T-helper 22 cell (primary cell): ENCODE results near the gene DMPK.
A peak's percentile ranks its signal among the peaks of the same experiment; 100 is the strongest.
"Not testable (repeated sequence)": the region's sequence is repeated elsewhere in the genome, so short reads cannot be mapped to it uniquely, and the experiment has no call there.

ENCODE experiments used
- DNase-seq: peaks from one replicate; pipeline ENCODE4 v3.0.0-alpha.2; 2020; ENCODE audit warnings: low read depth

The DMPK gene

DNA sequence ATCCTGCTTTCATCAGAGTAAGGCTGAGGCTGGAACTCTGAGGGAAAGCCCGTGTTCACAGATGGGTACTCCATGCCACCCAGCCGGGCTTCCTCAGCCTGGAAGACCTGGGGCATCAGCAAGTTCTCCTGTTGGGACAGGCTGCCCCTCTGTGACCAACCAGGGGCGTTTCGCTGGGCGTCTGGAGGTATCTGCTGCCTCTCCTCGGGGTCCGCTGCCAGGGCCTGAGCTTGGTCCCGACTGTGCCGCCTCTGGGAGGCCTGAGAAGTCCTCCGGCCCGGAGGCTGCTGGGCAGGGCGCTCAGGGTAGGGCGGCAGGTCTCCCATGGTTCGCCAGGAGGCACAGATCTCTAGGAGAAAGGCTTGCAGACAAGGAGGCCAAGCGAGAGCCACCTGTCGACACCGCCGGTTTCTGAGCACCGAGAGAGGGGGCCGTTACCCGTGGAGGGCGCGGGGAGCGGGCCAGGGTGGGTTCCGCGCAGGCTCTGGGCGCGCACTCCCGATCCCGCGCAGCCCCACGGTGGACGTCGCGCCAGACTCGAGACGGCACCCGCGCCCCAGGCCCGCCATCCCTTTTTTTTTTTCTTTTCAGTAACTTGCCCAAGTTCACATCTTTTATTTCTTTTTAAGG lies 32.7 kb upstream of the DMPK start, which contains the start of gene RSPH6A:
TSS of gene RSPH6A (minus strand) at position 458 of the 630 bp plus-strand sequence. CDS start at position 326, 132 bp downstream.
- DNase-seq: no peak

DNA sequence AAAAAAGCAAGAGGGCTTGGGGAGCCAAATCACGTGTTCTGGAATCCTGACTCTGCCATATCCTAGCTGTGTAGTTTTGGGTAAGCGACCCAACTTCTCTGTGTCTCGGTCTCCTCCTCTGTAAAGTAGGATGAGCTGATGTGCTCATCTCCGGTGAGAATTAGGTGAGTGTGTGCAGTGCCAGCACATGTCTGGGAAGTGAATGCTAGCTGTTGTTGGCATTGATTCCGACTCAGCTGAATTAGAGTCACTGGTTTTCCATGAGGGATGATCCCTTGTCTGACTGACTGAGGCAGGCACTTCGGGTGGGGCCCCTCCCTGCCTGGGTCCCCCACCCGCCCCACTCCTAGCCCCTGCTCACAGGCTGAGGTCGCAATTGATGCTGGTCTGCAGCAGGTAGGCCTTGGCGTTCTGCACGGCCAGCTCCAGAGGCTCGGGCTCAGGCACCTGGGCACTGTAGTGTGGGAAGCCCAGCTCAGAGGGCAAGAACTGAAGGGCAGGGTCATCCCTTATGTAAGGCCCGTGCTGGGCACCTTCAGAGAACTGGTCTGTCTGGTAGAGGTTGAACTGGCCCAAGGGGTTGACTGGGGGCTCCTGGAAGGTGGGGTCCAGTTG lies 32.0 kb upstream of the DMPK start:
- no peak for DNase-seq

- DNase-seq: no peak
Observed at GRCh38 chr19:45812297-45812696, 30.0 kb upstream of the DMPK start.

DNA sequence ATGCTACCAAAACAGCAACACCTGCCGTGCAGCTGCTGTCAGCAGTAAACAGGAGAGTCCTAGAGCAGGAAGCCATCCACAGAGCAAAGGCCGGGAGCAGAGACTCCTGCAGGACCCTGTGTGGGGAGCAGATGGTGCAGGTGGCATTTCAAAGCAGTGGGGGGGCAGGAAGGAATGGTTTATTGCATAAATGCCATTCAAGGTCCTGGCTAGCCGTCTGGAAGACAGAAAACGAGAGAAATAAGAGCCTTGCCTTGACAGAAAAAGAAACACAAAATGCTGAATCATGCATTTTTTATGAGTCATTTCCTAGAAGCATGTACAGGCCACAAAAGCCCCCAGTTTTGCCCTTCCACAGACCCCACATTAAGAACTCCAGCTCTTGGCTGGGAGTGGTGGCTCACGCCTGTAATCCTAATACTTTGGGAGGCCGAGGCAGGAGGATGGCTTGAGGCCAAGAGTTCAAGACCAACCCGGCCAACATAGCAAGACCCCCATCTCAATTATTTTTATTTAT lies 27.4 kb upstream of the DMPK start:
- DNase-seq: no peak

DNA sequence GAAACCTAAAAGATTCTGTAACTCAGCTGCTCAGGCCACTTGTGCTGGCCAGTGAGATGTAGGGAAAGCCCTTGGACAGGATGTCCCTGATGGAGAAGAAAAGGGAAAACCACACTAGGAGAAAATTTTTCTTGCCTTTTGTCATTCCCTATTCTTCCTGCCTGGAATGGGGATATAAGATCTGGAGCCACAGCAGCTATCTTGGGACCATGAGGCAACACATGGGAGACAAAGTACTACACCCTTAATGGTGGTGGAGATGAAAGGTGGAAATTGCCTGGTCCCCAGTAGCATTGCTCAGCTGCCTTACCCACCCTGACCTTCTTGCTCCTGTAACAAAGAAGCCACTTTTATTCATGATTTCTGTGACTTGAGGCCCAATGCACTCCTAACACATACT lies 23.4 kb upstream of the DMPK start:
- DNase-seq: no peak

- DNase-seq: no peak
Observed at GRCh38 chr19:45804959-45805230, 22.6 kb upstream of the DMPK start.

DNA sequence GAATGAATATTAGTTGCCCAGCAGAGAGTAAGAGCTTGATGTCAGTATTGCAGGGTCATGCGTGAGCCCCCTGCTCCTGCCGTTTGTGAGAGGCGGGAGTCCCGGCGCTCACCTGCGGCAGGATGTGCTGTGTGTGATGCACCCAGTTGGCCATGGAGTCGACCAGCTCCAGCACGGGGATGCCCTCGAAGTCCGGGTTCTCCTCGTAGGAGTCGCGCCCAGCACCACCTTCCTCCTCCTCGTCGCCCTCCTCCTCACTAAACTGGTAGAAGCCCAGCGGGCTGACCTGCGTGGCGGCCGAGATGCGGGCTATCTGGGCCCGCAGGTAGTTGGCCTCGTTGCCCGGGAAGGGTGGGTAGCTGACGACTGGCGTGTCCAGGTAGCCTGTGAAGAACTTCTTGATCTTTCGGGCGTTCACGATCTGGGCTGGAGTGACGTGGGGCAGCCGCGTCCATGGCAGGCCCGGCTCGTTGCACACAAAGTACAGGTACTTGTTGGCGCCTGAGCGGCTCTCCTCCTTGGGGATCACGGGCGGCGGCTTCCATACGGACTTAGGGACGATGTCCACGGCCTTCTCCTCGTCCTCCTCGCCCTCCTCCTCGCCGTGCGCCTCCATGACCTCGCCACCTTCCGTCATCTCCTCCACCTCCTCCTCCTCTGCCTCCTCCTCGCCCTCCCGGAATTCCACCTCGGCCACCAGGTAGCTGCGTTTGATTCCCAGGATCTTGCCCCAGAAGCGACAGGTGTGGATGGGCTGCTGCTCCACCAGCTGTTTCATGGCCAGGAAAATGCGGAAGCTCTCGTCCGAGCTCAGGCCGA lies 22.1 kb upstream of the DMPK start:
- DNase-seq: no peak

GRCh38 chr19:45801603-45802175 lies 19.4 kb upstream of the DMPK start:
- no peak for DNase-seq

DNA sequence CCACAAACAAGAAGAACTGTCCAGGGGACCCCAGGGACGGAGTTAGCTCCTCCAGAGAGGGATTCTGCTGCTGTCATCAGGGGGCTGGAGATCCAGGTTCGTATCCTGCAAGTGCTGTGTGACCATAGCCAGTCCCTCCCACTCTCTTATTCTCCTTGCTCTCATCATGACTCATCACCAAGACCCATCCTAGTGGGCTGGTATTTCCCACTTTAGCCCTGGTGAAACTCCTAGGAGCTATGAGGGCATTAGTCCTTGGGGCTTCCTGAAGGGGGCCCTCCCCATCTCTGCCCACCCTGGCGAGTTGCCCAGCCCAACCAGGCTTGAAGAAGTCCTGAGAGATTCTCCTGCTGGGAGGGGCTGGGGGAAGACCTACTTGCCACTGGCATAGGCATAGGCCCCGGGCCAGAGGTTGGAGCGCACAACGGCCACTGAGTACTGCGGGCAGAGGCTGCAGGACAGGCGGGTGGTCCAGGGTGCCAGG lies 17.8 kb upstream of the DMPK start:
- no peak for DNase-seq

GRCh38 chr19:45799541-45799940 lies 17.3 kb upstream of the DMPK start:
- not testable (repeated sequence) for DNase-seq

GRCh38 chr19:45798995-45799517 lies 16.8 kb upstream of the DMPK start:
- DNase-seq: no peak

DNA sequence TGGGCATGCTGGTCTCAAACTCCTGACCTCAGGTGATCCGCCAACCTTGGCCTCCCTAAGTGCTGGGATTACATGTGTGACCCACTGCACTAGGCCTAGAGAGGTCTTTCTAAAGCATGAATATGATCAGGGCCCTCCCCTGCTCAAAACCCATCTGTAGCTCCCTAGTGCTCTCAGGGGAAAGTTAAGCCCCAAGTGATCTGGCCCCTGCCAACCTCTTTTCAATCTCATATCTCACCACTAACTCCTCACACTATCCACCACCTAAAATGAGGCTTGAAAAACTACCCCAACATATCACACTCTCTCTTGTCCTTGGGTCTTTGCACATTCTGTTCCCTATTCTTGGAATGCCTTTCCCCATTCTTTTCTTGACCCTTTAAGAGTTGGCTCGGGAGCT lies 12.3 kb upstream of the DMPK start:
- DNase-seq: no peak

DNA sequence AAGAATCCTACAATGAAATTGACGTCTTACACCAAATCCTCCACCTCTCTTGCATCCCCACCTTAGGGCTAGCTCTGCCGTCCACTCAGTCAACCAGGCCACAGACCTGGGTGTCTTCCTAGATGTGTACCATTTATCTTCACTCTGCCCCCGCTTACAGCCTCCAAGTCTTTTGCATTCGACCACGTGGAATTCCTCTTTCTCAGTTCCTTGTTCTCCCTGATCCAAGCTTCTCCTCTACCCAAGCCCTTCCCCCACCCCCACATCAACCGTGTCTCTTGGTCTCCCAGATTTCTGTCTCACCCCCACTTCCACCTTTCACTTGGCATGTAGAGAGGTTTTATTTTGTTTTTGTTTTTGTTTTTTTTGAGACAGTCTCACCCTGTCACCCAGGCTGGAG lies 11.6 kb upstream of the DMPK start:
- no peak for DNase-seq

DNA sequence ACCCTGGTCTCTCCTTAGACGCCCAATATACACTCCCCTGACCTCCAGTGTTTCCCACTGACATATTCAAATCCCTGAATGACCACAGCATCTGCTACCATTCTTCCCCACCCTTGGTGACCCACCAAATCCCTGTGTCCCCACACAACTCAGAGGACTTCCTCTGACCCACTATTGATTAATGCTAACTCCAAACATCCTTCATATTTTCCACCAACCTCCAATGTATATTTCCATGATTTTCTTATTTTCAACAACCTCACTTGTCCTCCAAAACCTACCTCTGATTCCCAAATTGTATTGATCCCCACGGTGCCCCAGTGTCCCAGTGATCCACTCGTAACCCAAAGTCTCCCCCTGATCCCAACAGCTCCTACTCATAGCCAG lies 10.9 kb upstream of the DMPK start:
- DNase-seq: no peak

- peak; percentile 97 for DNase-seq
Observed at GRCh38 chr19:45792470-45793177, 10.3 kb upstream of the DMPK start, which contains the start of gene DMWD. DMWD (minus strand) TSS chr19:45792845; CDS start chr19:45792756, 89 bp downstream.

DNA sequence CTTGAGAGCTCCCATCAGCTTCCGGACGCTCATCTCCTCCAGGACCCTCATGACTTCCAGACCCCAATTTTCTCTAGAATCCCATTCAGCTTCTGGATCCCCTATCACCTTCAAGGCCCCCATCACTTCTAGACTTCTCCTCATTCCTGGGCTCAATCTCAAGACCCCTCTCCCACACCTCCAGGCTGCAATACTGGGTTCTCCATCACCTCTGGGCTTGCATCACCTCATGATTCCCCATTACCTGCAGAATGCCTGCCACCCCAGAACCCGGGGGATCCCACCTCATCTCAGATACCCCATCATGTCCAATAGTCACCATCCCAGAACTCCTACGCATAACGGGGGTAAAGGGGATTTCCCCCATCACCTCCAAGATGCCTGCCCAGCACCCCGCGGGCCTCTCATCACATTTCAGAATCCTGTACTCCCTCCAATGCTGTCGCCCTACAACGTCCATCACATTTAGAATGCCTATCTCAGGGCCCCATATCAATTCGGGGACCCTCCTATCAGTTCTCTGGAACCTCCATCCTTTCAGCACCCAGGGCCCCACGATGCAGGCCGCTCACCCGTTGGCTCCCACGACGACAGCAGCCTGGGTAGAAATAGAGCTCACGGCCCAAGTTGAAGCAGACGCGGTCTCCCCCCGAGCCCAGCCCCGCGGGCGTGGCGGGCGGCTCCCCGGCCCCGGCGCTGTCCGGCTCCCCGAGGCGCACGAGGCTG lies 9.6 kb upstream of the DMPK start:
- DNase-seq: no peak

- no peak for DNase-seq
Observed at GRCh38 chr19:45790942-45791341, 8.7 kb upstream of the DMPK start.

GRCh38 chr19:45789035-45789786 lies 6.9 kb upstream of the DMPK start:
- no peak for DNase-seq

DNA sequence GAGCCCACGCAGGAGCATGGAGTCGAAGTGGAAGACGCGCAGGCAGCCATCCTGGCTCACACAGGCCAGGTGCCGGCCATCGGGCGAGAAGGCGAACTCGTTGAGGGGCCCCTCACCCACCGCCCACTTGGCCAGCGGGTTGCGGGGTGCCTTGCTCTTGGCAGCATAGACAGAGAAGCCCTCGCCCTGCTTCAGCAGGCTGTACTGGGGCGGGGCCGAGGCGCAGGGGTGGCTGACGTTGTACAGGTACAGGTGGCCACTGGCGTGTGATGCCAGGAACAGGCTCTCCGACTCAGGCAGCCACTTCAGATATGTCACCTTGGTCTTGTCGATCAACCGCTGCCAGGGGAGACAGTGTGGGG lies 4.2 kb upstream of the DMPK start:
- DNase-seq: no peak

GRCh38 chr19:45785781-45786532 lies 3.7 kb upstream of the DMPK start:
- DNase-seq: no peak
